DMS114 treated with DMSO at 0.1 percent for 48 hours (cell line): ENCODE measurements around the gene UCK2.

ENCODE experiments used
- DNase-seq: peaks from one replicate; lab custom pipeline; 2025; ENCODE audit not compliant: unreplicated experiment; lab: John Stamatoyannopoulos, UW

The UCK2 gene

GRCh38 chr1:165833358-165833757 is 5.9 kb downstream of the UCK2 start:
- DNase-seq, result no peak

- DNase-seq, result no peak
Measured at GRCh38 chr1:165834229-165834628, 6.8 kb downstream of the UCK2 start.

GRCh38 chr1:165834881-165835280 is 7.5 kb downstream of the UCK2 start:
- no peak for DNase-seq

- no peak for DNase-seq
Measured at GRCh38 chr1:165836664-165837482, 9.5 kb downstream of the UCK2 start.

- DNase-seq, result no peak
Measured at GRCh38 chr1:165837838-165838364, 10.5 kb downstream of the UCK2 start.

GRCh38 chr1:165840423-165840822 is 13.0 kb downstream of the UCK2 start:
- DNase-seq, result no peak

GRCh38 chr1:165841582-165842017 is 14.2 kb downstream of the UCK2 start:
- DNase-seq, result no peak

GRCh38 chr1:165842023-165842670 is 14.7 kb downstream of the UCK2 start:
- DNase-seq, result no peak

- DNase-seq, result no peak
Measured at GRCh38 chr1:165842671-165843129, 15.3 kb downstream of the UCK2 start.

GRCh38 chr1:165843304-165843703 is 15.9 kb downstream of the UCK2 start:
- no peak for DNase-seq

GRCh38 chr1:165844114-165844798 is 16.8 kb downstream of the UCK2 start:
- no peak for DNase-seq

- no peak for DNase-seq
Measured at GRCh38 chr1:165844933-165845332, 17.5 kb downstream of the UCK2 start.

- DNase-seq, result no peak
Measured at GRCh38 chr1:165845569-165845968, 18.2 kb downstream of the UCK2 start.

GRCh38 chr1:165845992-165846748 is 18.8 kb downstream of the UCK2 start:
- DNase-seq, result no peak

- DNase-seq, result no peak
Measured at GRCh38 chr1:165847486-165847885, 20.1 kb downstream of the UCK2 start.

- no peak for DNase-seq
Measured at GRCh38 chr1:165849353-165850133, 22.1 kb downstream of the UCK2 start.

- DNase-seq, result no peak
Measured at GRCh38 chr1:165851034-165851658, 23.7 kb downstream of the UCK2 start.

- DNase-seq, result no peak
Measured at GRCh38 chr1:165852871-165853270, 25.5 kb downstream of the UCK2 start.

- no peak for DNase-seq
Measured at GRCh38 chr1:165853528-165854075, 26.2 kb downstream of the UCK2 start.
